ENCODE results near the gene HSD11B2. TPM values are rescaled to one million over a fixed set of nuclear protein-coding genes. Genes with fewer than 3 reads are reported as not detected.

Gene HSD11B2
- total and polyA plus RNA-seq, 2 of the 4 experiments (the other 2 are of a cell fraction) = 0.26 TPM; not detected in 1

Small RNA genes lying within 50 kb of the gene (microRNA-seq; reads per million reads assigned to microRNA genes)
- gene RNU1-123P (ENCODE audit: insufficient read depth, insufficient read length) = not detected

Small RNA genes lying within 50 kb of the gene (small RNA-seq; reads per million reads assigned to genes)
- 0 reads per million in 5 experiments for gene RNU1-123P

Other genes with a start within 250 kb of the HSD11B2 start
- 7.5 and 8.2 TPM in 2 replicates for gene MATCAP1, start 247.2 kb upstream of the HSD11B2 start, total RNA-seq (2012; rRNA removed)
- 43.9 and 47.3 TPM in 2 replicates for gene MATCAP1, start 247.2 kb upstream of the HSD11B2 start, polyA plus RNA-seq (2012; rRNA removed)
- gene EXOC3L1, start 241.0 kb upstream of the HSD11B2 start, total RNA-seq (2012; rRNA removed) = not detected in 2 replicates
- gene EXOC3L1, start 241.0 kb upstream of the HSD11B2 start, polyA plus RNA-seq (2012; rRNA removed) = 0.09 TPM in 1 of 2 replicates, not detected in the other
- 57.5 and 63.4 TPM in 2 replicates for gene E2F4, start 239.0 kb upstream of the HSD11B2 start, total RNA-seq (2012; rRNA removed)
- 103 and 106 TPM in 2 replicates for gene E2F4, start 239.0 kb upstream of the HSD11B2 start, polyA plus RNA-seq (2012; rRNA removed)
- 0.28 and 0.36 TPM in 2 replicates for gene ELMO3, start 232.0 kb upstream of the HSD11B2 start, total RNA-seq (2012; rRNA removed)
- 1.6 and 1.9 TPM in 2 replicates for gene ELMO3, start 232.0 kb upstream of the HSD11B2 start, polyA plus RNA-seq (2012; rRNA removed)
- gene TMEM208, start 204.0 kb upstream of the HSD11B2 start, total RNA-seq (2012; rRNA removed) = 41.7 and 65.6 TPM in 2 replicates
- gene TMEM208, start 204.0 kb upstream of the HSD11B2 start, polyA plus RNA-seq (2012; rRNA removed) = 66.5 and 68.8 TPM in 2 replicates
- 13.1 and 13.8 TPM in 2 replicates for gene FHOD1, start 183.6 kb upstream of the HSD11B2 start, total RNA-seq (2012; rRNA removed)
- gene FHOD1, start 183.6 kb upstream of the HSD11B2 start, polyA plus RNA-seq (2012; rRNA removed) = 64.0 and 71.4 TPM in 2 replicates
- 1.8 and 2.5 TPM in 2 replicates for gene SLC9A5, start 182.1 kb upstream of the HSD11B2 start, total RNA-seq (2012; rRNA removed)
- gene SLC9A5, start 182.1 kb upstream of the HSD11B2 start, polyA plus RNA-seq (2012; rRNA removed) = 5.4 and 5.7 TPM in 2 replicates
- gene PLEKHG4, start 151.6 kb upstream of the HSD11B2 start, total RNA-seq (2012; rRNA removed) = 8.3 and 14.0 TPM in 2 replicates
- gene PLEKHG4, start 151.6 kb upstream of the HSD11B2 start, polyA plus RNA-seq (2012; rRNA removed) = 50.7 and 56.8 TPM in 2 replicates
- under 0.01 TPM in 1 of 2 replicates, not detected in the other for gene KCTD19, start 104.4 kb upstream of the HSD11B2 start, total RNA-seq (2012; rRNA removed)
- 0.07 and 0.36 TPM in 2 replicates for gene KCTD19, start 104.4 kb upstream of the HSD11B2 start, polyA plus RNA-seq (2012; rRNA removed)
- 0.18 TPM in 1 of 2 replicates, not detected in the other for gene LRRC36, start 104.3 kb upstream of the HSD11B2 start, total RNA-seq (2012; rRNA removed)
- 0.20 and 0.29 TPM in 2 replicates for gene LRRC36, start 104.3 kb upstream of the HSD11B2 start, polyA plus RNA-seq (2012; rRNA removed)
- 0.54 and 0.56 TPM in 2 replicates for gene TPPP3, start 37.6 kb upstream of the HSD11B2 start, total RNA-seq (2012; rRNA removed)
- 2.2 and 2.4 TPM in 2 replicates for gene TPPP3, start 37.6 kb upstream of the HSD11B2 start, polyA plus RNA-seq (2012; rRNA removed)
- gene ZDHHC1, start 14.6 kb upstream of the HSD11B2 start, total RNA-seq (2012; rRNA removed) = 1.7 and 2.0 TPM in 2 replicates
- 5.9 and 6.1 TPM in 2 replicates for gene ZDHHC1, start 14.6 kb upstream of the HSD11B2 start, polyA plus RNA-seq (2012; rRNA removed)
- 112 and 128 TPM in 2 replicates for gene ATP6V0D1, start 50.0 kb downstream of the HSD11B2 start, total RNA-seq (2012; rRNA removed)
- gene ATP6V0D1, start 50.0 kb downstream of the HSD11B2 start, polyA plus RNA-seq (2012; rRNA removed) = 123 and 124 TPM in 2 replicates
- gene AGRP, start 52.4 kb downstream of the HSD11B2 start, total RNA-seq (2012; rRNA removed) = not detected in 2 replicates
- not detected in 2 replicates for gene AGRP, start 52.4 kb downstream of the HSD11B2 start, polyA plus RNA-seq (2012; rRNA removed)
- 9.5 and 15.8 TPM in 2 replicates for gene RIPOR1, start 97.7 kb downstream of the HSD11B2 start, total RNA-seq (2012; rRNA removed)
- gene RIPOR1, start 97.7 kb downstream of the HSD11B2 start, polyA plus RNA-seq (2012; rRNA removed) = 33.0 and 41.3 TPM in 2 replicates
- gene CTCF, start 131.4 kb downstream of the HSD11B2 start, total RNA-seq (2012; rRNA removed) = 22.8 and 26.4 TPM in 2 replicates
- gene CTCF, start 131.4 kb downstream of the HSD11B2 start, polyA plus RNA-seq (2012; rRNA removed) = 16.1 and 16.7 TPM in 2 replicates
- 0.18 and 0.28 TPM in 2 replicates for gene CARMIL2, start 214.0 kb downstream of the HSD11B2 start, total RNA-seq (2012; rRNA removed)
- 0.77 and 0.97 TPM in 2 replicates for gene CARMIL2, start 214.0 kb downstream of the HSD11B2 start, polyA plus RNA-seq (2012; rRNA removed)
- gene ACD, start 229.1 kb downstream of the HSD11B2 start, total RNA-seq (2012; rRNA removed) = 12.8 and 15.6 TPM in 2 replicates
- 31.1 and 38.9 TPM in 2 replicates for gene ACD, start 229.1 kb downstream of the HSD11B2 start, polyA plus RNA-seq (2012; rRNA removed)
- 0.28 and 0.36 TPM in 2 replicates for gene PARD6A, start 229.8 kb downstream of the HSD11B2 start, total RNA-seq (2012; rRNA removed)
- gene PARD6A, start 229.8 kb downstream of the HSD11B2 start, polyA plus RNA-seq (2012; rRNA removed) = 0.55 and 0.65 TPM in 2 replicates
- 2.9 and 3.1 TPM in 2 replicates for gene ENKD1, start 235.6 kb downstream of the HSD11B2 start, total RNA-seq (2012; rRNA removed)
- 6.3 and 7.8 TPM in 2 replicates for gene ENKD1, start 235.6 kb downstream of the HSD11B2 start, polyA plus RNA-seq (2012; rRNA removed)
- 0.28 and 0.54 TPM in 2 replicates for gene C16orf86, start 235.7 kb downstream of the HSD11B2 start, total RNA-seq (2012; rRNA removed)
- 0.63 and 0.70 TPM in 2 replicates for gene C16orf86, start 235.7 kb downstream of the HSD11B2 start, polyA plus RNA-seq (2012; rRNA removed)

Data from IMR-90 (cell line).